ENCODE measurements around the gene GALNT10.

GALNT10 gene

DNA sequence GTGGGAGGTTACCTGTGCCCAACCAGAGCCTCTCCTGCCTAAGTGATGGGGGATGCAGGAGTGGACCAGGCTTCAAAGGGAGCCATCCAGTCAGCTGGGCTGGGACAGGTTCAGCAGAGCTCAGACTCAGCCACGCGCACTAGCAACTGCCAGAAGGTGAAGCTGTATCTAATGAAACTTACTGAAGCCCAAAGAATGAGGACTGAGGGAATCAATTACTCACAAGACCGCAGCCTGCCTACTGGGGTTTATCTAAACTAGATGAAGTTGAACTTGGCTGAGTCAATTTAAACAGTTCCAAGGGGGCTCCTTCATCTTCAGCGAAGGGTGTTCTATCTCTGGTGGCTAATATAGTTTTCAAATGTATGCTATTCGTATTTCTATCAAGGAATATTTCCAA lies 276.1 kb downstream of the GALNT10 start:
- DNase-seq (ENCODE audit: low read depth in 1 of 2, low spot score in 1 of 2), result no peak
- peaks cover 6% of the 10 kb centered on the region for H3K27me3 ChIP-seq (ENCODE audit: insufficient read depth, poor library complexity, severe bottlenecking)
- no peak overlapping the region for H3K27ac ChIP-seq (replicated peaks)
- H3K4me3 ChIP-seq (replicated peaks; ENCODE audit: insufficient read depth, low read length), result no peak overlapping the region
- no peak for TF ChIP-seq POLR2AphosphoS5 (IDR thresholded peaks at IDR 0.05; ENCODE audit: low read depth)
- TF ChIP-seq GABPA (IDR thresholded peaks at IDR 0.05; ENCODE audit: low read depth), result no peak
- TF ChIP-seq, protein P1, sequence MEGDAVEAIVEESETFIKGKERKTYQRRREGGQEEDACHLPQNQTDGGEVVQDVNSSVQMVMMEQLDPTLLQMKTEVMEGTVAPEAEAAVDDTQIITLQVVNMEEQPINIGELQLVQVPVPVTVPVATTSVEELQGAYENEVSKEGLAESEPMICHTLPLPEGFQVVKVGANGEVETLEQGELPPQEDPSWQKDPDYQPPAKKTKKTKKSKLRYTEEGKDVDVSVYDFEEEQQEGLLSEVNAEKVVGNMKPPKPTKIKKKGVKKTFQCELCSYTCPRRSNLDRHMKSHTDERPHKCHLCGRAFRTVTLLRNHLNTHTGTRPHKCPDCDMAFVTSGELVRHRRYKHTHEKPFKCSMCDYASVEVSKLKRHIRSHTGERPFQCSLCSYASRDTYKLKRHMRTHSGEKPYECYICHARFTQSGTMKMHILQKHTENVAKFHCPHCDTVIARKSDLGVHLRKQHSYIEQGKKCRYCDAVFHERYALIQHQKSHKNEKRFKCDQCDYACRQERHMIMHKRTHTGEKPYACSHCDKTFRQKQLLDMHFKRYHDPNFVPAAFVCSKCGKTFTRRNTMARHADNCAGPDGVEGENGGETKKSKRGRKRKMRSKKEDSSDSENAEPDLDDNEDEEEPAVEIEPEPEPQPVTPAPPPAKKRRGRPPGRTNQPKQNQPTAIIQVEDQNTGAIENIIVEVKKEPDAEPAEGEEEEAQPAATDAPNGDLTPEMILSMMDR (IDR thresholded peaks at IDR 0.05; ENCODE audit: insufficient read depth, low read length), result no peak
- no peak for TF ChIP-seq SPI1 (IDR thresholded peaks at IDR 0.05; ENCODE audit: borderline replicate concordance, low read depth)
- TF ChIP-seq, protein P2, sequence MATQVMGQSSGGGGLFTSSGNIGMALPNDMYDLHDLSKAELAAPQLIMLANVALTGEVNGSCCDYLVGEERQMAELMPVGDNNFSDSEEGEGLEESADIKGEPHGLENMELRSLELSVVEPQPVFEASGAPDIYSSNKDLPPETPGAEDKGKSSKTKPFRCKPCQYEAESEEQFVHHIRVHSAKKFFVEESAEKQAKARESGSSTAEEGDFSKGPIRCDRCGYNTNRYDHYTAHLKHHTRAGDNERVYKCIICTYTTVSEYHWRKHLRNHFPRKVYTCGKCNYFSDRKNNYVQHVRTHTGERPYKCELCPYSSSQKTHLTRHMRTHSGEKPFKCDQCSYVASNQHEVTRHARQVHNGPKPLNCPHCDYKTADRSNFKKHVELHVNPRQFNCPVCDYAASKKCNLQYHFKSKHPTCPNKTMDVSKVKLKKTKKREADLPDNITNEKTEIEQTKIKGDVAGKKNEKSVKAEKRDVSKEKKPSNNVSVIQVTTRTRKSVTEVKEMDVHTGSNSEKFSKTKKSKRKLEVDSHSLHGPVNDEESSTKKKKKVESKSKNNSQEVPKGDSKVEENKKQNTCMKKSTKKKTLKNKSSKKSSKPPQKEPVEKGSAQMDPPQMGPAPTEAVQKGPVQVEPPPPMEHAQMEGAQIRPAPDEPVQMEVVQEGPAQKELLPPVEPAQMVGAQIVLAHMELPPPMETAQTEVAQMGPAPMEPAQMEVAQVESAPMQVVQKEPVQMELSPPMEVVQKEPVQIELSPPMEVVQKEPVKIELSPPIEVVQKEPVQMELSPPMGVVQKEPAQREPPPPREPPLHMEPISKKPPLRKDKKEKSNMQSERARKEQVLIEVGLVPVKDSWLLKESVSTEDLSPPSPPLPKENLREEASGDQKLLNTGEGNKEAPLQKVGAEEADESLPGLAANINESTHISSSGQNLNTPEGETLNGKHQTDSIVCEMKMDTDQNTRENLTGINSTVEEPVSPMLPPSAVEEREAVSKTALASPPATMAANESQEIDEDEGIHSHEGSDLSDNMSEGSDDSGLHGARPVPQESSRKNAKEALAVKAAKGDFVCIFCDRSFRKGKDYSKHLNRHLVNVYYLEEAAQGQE (IDR thresholded peaks at IDR 0.05; ENCODE audit: insufficient replicate concordance, low read depth), result no peak

GRCh38 chr5:154467655-154468354 lies 277.3 kb downstream of the GALNT10 start:
- DNase-seq (ENCODE audit: low read depth in 1 of 2, low spot score in 1 of 2), result peak; percentile 41 to 65
- no peak overlapping the region for H3K4me3 ChIP-seq (replicated peaks; ENCODE audit: insufficient read depth, low read length)
- H3K27ac ChIP-seq (replicated peaks), result no peak overlapping the region
- TF ChIP-seq, protein P1 (IDR thresholded peaks at IDR 0.05; ENCODE audit: insufficient read depth, low read length), result peak; percentile 90
- no peak for TF ChIP-seq SPI1 (IDR thresholded peaks at IDR 0.05; ENCODE audit: borderline replicate concordance, low read depth)
- peaks cover 17% of the 10 kb centered on the region for H3K27me3 ChIP-seq (ENCODE audit: insufficient read depth, poor library complexity, severe bottlenecking)

GRCh38 chr5:154470137-154470536 lies 279.6 kb downstream of the GALNT10 start:
- TF ChIP-seq, protein P1 (IDR thresholded peaks at IDR 0.05; ENCODE audit: insufficient read depth, low read length), result no peak
- TF ChIP-seq GABPA (IDR thresholded peaks at IDR 0.05; ENCODE audit: low read depth) (no peak), SPI1 (IDR thresholded peaks at IDR 0.05; ENCODE audit: borderline replicate concordance, low read depth) (no peak), POLR2AphosphoS5 (IDR thresholded peaks at IDR 0.05; ENCODE audit: low read depth) (no peak)
- TF ChIP-seq, protein P2 (IDR thresholded peaks at IDR 0.05; ENCODE audit: insufficient replicate concordance, low read depth), result no peak
- H3K27me3 ChIP-seq (ENCODE audit: insufficient read depth, poor library complexity, severe bottlenecking), result peaks cover 41% of the 10 kb centered on the region
- H3K4me3 ChIP-seq (replicated peaks; ENCODE audit: insufficient read depth, low read length), result no peak overlapping the region
- no peak for DNase-seq (ENCODE audit: low read depth in 1 of 2, low spot score in 1 of 2)
- H3K27ac ChIP-seq (replicated peaks), result no peak overlapping the region

Small RNA genes lying within 50 kb of the gene (microRNA-seq; reads per million reads assigned to microRNA genes)
- gene MIR1294, result 108 reads per million, percentile 71 among the genes with 10 or more reads in this experiment

Data from HL-60 (cell line).